HG03378 (cell line): Measurements from ENCODE around the gene NDUFS6.
"Not testable (repeated sequence)": the region's sequence is repeated elsewhere in the genome, so short reads cannot be mapped to it uniquely, and the experiment has no call there.

Source experiments
- ATAC-seq: cut with Tn5 transposase; IDR thresholded peaks from one replicate; pipeline ENCODE4 v1.9.1; 2021; ENCODE audit warnings: mild to moderate bottlenecking, moderate library complexity; ENCODE audit not compliant: unreplicated experiment

NDUFS6 gene

GRCh38 chr5:1781726-1782384 lies 19.4 kb upstream of the NDUFS6 start:
- no peak for ATAC-seq

GRCh38 chr5:1782385-1783215 lies 18.6 kb upstream of the NDUFS6 start:
- ATAC-seq: peak; percentile 15

GRCh38 chr5:1783216-1783554 lies 18.0 kb upstream of the NDUFS6 start:
- ATAC-seq: peak; percentile 83

- no peak for ATAC-seq
Observed at GRCh38 chr5:1784197-1785050, 16.8 kb upstream of the NDUFS6 start.

- ATAC-seq: no peak
Observed at GRCh38 chr5:1785062-1785461, 16.1 kb upstream of the NDUFS6 start.

- no peak for ATAC-seq
Observed at GRCh38 chr5:1785984-1786383, 15.2 kb upstream of the NDUFS6 start.

- ATAC-seq: no peak
Observed at GRCh38 chr5:1786621-1787471, 14.4 kb upstream of the NDUFS6 start.

- no peak for ATAC-seq
Observed at GRCh38 chr5:1787472-1788047, 13.6 kb upstream of the NDUFS6 start.

GRCh38 chr5:1788200-1788599 lies 13.0 kb upstream of the NDUFS6 start:
- no peak for ATAC-seq

- ATAC-seq: no peak
Observed at GRCh38 chr5:1788828-1789227, 12.4 kb upstream of the NDUFS6 start.

- ATAC-seq: not testable (repeated sequence)
Observed at GRCh38 chr5:1789438-1789833, 11.8 kb upstream of the NDUFS6 start.

- no peak for ATAC-seq
Observed at GRCh38 chr5:1789834-1790471, 11.3 kb upstream of the NDUFS6 start.

- ATAC-seq: no peak
Observed at GRCh38 chr5:1791176-1791575, 10.0 kb upstream of the NDUFS6 start.

GRCh38 chr5:1792842-1793266 lies 8.4 kb upstream of the NDUFS6 start:
- ATAC-seq: peak; percentile 99

GRCh38 chr5:1793301-1793740 lies 7.9 kb upstream of the NDUFS6 start:
- no peak for ATAC-seq

- ATAC-seq: no peak
Observed at GRCh38 chr5:1793966-1794900, 7.0 kb upstream of the NDUFS6 start.

GRCh38 chr5:1794901-1795290 lies 6.3 kb upstream of the NDUFS6 start:
- ATAC-seq: no peak

- no peak for ATAC-seq
Observed at GRCh38 chr5:1795506-1795905, 5.7 kb upstream of the NDUFS6 start.

- no peak for ATAC-seq
Observed at GRCh38 chr5:1795931-1796330, 5.3 kb upstream of the NDUFS6 start.
